ENCODE results near the gene HTR1D.

HTR1D gene

GRCh38 chr1:23184212-23184934 is 32.9 kb downstream of the HTR1D start:
- DNase-seq (ENCODE audit: low read depth in 2 of 2): no peak

GRCh38 chr1:23179862-23180261 is 37.4 kb downstream of the HTR1D start:
- no peak for DNase-seq (ENCODE audit: low read depth in 2 of 2)

- no peak for DNase-seq (ENCODE audit: low read depth in 2 of 2)
Measured at GRCh38 chr1:23178950-23179349, 38.4 kb downstream of the HTR1D start.

- DNase-seq (ENCODE audit: low read depth in 2 of 2): no peak
Measured at GRCh38 chr1:23178414-23178813, 38.9 kb downstream of the HTR1D start.

GRCh38 chr1:23177438-23178380 is 39.6 kb downstream of the HTR1D start:
- peak; percentile 51 to 60 for DNase-seq (ENCODE audit: low read depth in 2 of 2)

GRCh38 chr1:23177031-23177430 is 40.3 kb downstream of the HTR1D start:
- no peak for DNase-seq (ENCODE audit: low read depth in 2 of 2)

- DNase-seq (ENCODE audit: low read depth in 2 of 2): no peak
Measured at GRCh38 chr1:23174426-23175110, 42.7 kb downstream of the HTR1D start.

- DNase-seq (ENCODE audit: low read depth in 2 of 2): no peak
Measured at GRCh38 chr1:23171181-23171755, 46.0 kb downstream of the HTR1D start.

GRCh38 chr1:23169727-23170335 is 47.5 kb downstream of the HTR1D start:
- DNase-seq (ENCODE audit: low read depth in 2 of 2): peak; percentile 51 to 53

GRCh38 chr1:23169195-23169575 is 48.1 kb downstream of the HTR1D start:
- DNase-seq (ENCODE audit: low read depth in 2 of 2): no peak

GRCh38 chr1:23168445-23169194 is 48.7 kb downstream of the HTR1D start, which contains the start of gene LUZP1:
Gene LUZP1 (minus strand): TSS chr1:23168856.
- DNase-seq (ENCODE audit: low read depth in 2 of 2): peak; percentile 63 to 72

GRCh38 chr1:23168079-23168444 is 49.2 kb downstream of the HTR1D start:
- DNase-seq (ENCODE audit: low read depth in 2 of 2): no peak

- peak in 1 of 2 experiments; percentile 36 for DNase-seq (ENCODE audit: low read depth in 2 of 2)
Measured at GRCh38 chr1:23167353-23168078, 49.8 kb downstream of the HTR1D start.

- no peak for DNase-seq (ENCODE audit: low read depth in 2 of 2)
Measured at GRCh38 chr1:23166854-23167253, 50.4 kb downstream of the HTR1D start.

GRCh38 chr1:23163395-23163794 is 53.9 kb downstream of the HTR1D start:
- DNase-seq (ENCODE audit: low read depth in 2 of 2): no peak

GRCh38 chr1:23159963-23160877 is 57.1 kb downstream of the HTR1D start:
- DNase-seq (ENCODE audit: low read depth in 2 of 2): no peak

- DNase-seq (ENCODE audit: low read depth in 2 of 2): no peak
Measured at GRCh38 chr1:23156940-23157339, 60.4 kb downstream of the HTR1D start.

- DNase-seq (ENCODE audit: low read depth in 2 of 2): no peak
Measured at GRCh38 chr1:23152966-23153684, 64.2 kb downstream of the HTR1D start.
